Heart right ventricle (tissue), 16 donors: ENCODE results near the gene DCPS. TPM values are rescaled to one million over a fixed set of nuclear protein-coding genes. Genes with fewer than 3 reads are reported as not detected.

ENCODE experiments used
- ATAC-seq, 8 donors: fragments of 200-7000 bp; cut with Tn5 transposase; one replicate each; pipeline ENCODE4 v1.9.1; 2020; ENCODE audit warnings: mild to moderate bottlenecking in 8 of 8, moderate library complexity in 8 of 8, moderate number of reproducible peaks in 1 of 8
- DNase-seq, 2 donors: peaks; one replicate each; pipeline ENCODE4 v3.0.0-alpha.2; 2020
- H3K27ac ChIP-seq, 10 donors: fragments of 200-600 bp; sonication (generic) in 2 of 10; one replicate each; pipeline versions ENCODE4 v1.5.0 to v1.8.0; 2020 to 2022; ENCODE audit warnings: mild to moderate bottlenecking in 3 of 10
- H3K27me3 ChIP-seq, 7 donors: fragments of 200-600 bp; one replicate each; pipeline ENCODE4 v1.8.0; 2021 to 2022; ENCODE audit warnings: mild to moderate bottlenecking in 2 of 7
- H3K36me3 ChIP-seq, 9 donors: fragments of 200-600 bp; sonication (generic) in 1 of 9; one replicate each; pipeline versions ENCODE4 v1.5.0 to v1.8.0; 2020 to 2022; ENCODE audit warnings: mild to moderate bottlenecking in 2 of 9
- H3K4me1 ChIP-seq, 9 donors: fragments of 200-600 bp; sonication (generic) in 1 of 9; one replicate each; pipeline versions ENCODE4 v1.5.0 to v1.8.0; 2020 to 2022; ENCODE audit warnings: mild to moderate bottlenecking in 4 of 9
- H3K4me3 ChIP-seq, 10 donors: fragments of 200-600 bp; sonication (generic) in 2 of 10; one replicate each; pipeline versions ENCODE4 v1.5.0 to v1.8.0; 2020 to 2022; ENCODE audit warnings: mild to moderate bottlenecking in 7 of 10, moderate library complexity in 2 of 10
- H3K9me3 ChIP-seq, 11 donors: fragments of 200-600 bp in 10 of 11; sonication (generic) in 2 of 11; one replicate each; pipeline versions ENCODE4 v1.5.0 to v1.8.0; 2013 to 2022; ENCODE audit warnings: mild to moderate bottlenecking in 2 of 11, control low read depth in 1 of 11, moderate library complexity in 1 of 11
- WGBS, 2 donors: extraction: QIAGEN DNeasy Blood & Tissue Kit; methylation state at CpG; one replicate each; pipeline ENCODE4 v1.1.7; 2013; ENCODE audit warnings: inconsistent platforms in 1 of 2; 5-methylcytosine and 5-hydroxymethylcytosine counted together
- intact Hi-C, 10 donors: fragments of 100-400 bp; cut with DNase I; formaldehyde crosslinking; loops; one replicate each; pipeline versions ENCODE4 v1.11.1 to v1.14.2; 2022
- polyA plus RNA-seq, 2 donors: library from polyadenylated mRNA; stranded (reverse); fragments of 200-250 nt; gene quantifications; one replicate each; pipeline ENCODE4 v1.2.3, GENCODE V29; 2013
- total RNA-seq, 10 donors: library from RNA; stranded (reverse); fragmentation: NEBNext Ultra II Directional in 3 of 10; extraction: Animal tissue kit (Norgen Biotek cat#: 25700) in 3 of 10; gene quantifications; one replicate each; pipeline versions ENCODE4 v1.2.1 to v1.2.4, GENCODE V29; 2021 to 2023
- TF ChIP-seq, protein P1 (sequence below), 9 donors: fragments of 200-600 bp; sonication (generic) in 2 of 9; IDR thresholded peaks; one replicate each; pipeline versions ENCODE4 v1.5.0 to v1.8.0; 2021 to 2022; ENCODE audit warnings: antibody characterized with exemption in 9 of 9, mild to moderate bottlenecking in 5 of 9, moderate library complexity in 1 of 9
- donor health status: Arrhythmogenic right ventricular cardiomyopathy.
- donor health status: ischemic (EF 13 %, LVEDD 7.1; RV severe dilation, severe dysfunction).
- donor health status: healthy with polysubstance abuse.
- donor health status: DM: no; HTN: yes; CAD: no.
- donor health status: DM: no; HTN: no; CAD: no.
- donor health status: ischemic (EF 25% LVEDD 6.9; RV normal size, moderate dysfunction).
- donor health status: ischemic (EF 25% LVEDD 5.7; RV mildly dilated, moderate dysfunction).
- donor health status: healthy.
- donor health status: DM: yes; HTN: yes; CAD: no.
- donor health status: Ischemic cardiomyopathy.
- donor health status: ischemic (EF 35%, LVEDD 5.7; RV mildly dilated, moderate dysfunction).
- donor health status: nonischemic (EF 11% LVEDD 7.7; RV severe dilation, severe dysfunction).
- donor health status: DM: yes; HTN: yes; CAD: no.
- donor health status: PGD.
- donor health status: ischemic (EF 29% LVEDD 5.4; RV normal size, mild dysfunction).
- donor health status: nonischemic (EF 23%, LVEDD 6.1; RV moderate dilation, normal function).

The DCPS gene
- total and polyA plus RNA-seq, 12 donors = 6.5 to 17.3 (median 10.6) TPM

DNA sequence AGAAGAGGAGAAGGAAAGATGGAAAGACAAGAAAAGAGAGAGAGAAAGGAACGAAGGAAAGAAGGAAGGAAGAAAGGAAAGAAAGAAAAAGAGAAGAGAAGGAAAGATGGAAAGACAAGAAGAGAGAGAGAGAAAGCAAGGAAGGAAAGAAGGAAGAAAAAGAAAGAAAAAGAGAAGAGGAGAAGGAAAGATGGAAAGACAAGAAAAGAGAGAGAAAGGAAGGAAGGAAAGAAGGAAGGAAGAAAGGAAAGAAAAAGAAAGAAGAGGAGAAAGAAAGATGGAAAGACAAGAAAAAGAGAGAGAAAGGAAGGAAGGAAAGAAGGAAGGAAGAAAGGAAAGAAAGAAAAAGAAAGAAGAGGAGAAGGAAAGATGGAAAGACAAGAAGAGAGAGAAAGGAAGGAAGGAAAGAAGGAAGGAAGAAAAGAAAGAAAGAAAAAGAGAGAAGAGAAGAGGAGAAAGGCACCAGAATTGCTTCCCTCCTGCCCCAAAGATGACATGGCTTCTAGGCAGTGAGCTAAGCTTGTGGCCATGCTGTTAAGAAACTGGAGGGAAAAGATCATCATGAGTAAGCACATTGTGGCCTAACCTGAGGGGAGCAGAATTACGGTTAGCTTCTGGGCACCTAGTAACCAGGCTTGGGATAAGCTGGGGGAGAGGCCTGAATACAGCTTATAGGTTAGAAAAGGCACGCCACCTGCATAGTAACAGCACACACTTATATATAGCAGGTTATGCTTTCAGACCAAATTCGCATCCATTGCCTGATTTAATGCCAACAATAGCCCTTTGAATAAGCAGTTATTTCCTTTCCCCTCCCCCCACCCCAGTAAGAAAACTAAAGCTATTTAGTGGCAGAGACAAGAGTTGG lies 49.3 kb downstream of the DCPS start:
- peak overlapping the region in 1 of 10 donors; percentile 89 for H3K4me3 ChIP-seq
- peaks cover 40 to 93% (median 90%) of the 10 kb centered on the region in 9 donors for H3K4me1 ChIP-seq
- TF ChIP-seq, protein P1, sequence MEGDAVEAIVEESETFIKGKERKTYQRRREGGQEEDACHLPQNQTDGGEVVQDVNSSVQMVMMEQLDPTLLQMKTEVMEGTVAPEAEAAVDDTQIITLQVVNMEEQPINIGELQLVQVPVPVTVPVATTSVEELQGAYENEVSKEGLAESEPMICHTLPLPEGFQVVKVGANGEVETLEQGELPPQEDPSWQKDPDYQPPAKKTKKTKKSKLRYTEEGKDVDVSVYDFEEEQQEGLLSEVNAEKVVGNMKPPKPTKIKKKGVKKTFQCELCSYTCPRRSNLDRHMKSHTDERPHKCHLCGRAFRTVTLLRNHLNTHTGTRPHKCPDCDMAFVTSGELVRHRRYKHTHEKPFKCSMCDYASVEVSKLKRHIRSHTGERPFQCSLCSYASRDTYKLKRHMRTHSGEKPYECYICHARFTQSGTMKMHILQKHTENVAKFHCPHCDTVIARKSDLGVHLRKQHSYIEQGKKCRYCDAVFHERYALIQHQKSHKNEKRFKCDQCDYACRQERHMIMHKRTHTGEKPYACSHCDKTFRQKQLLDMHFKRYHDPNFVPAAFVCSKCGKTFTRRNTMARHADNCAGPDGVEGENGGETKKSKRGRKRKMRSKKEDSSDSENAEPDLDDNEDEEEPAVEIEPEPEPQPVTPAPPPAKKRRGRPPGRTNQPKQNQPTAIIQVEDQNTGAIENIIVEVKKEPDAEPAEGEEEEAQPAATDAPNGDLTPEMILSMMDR (IDR thresholded peaks at IDR 0.05) = no peak
- 74 to 85% methylated on average over 4 of the region's 4 CpGs for WGBS, 2 donors
- H3K9me3 ChIP-seq = no peaks in the 10 kb centered on the region
- intact Hi-C loops = loop anchor here in 4 of 10 donors (5.0 to 10.0 kb wide), 2 partner anchors 36 to 62 kb away; no protein-coding TSS in a partner anchor
- no peaks in the 10 kb centered on the region for H3K27me3 ChIP-seq
- ATAC-seq = no peak
- H3K27ac ChIP-seq = peak overlapping the region in 4 of 10 donors; percentile 43 to 94 (median 54)
- H3K36me3 ChIP-seq = no peaks in the 10 kb centered on the region
- no peak for DNase-seq

GRCh38 chr11:126354631-126355323 lies 50.9 kb downstream of the DCPS start:
- intact Hi-C loops = loop anchor here in 7 of 10 donors (2.0 to 10.0 kb wide), 8 partner anchors 36 to 63 kb away; no protein-coding TSS in a partner anchor
- no peak for DNase-seq
- H3K4me3 ChIP-seq = peak overlapping the region; percentile 36 to 97 (median 74)
- WGBS, 2 donors = 22% methylated on average over 15 of the region's 15 CpGs
- peak in 3 of 8 donors; percentile 0 to 3 (median 1) for ATAC-seq
- no peaks in the 10 kb centered on the region for H3K36me3 ChIP-seq
- H3K27me3 ChIP-seq = no peaks in the 10 kb centered on the region
- peak overlapping the region; percentile 68 to 96 (median 88) for H3K27ac ChIP-seq
- TF ChIP-seq, protein P1 (IDR thresholded peaks at IDR 0.05) = no peak
- H3K4me1 ChIP-seq = peaks cover 28 to 93% (median 91%) of the 10 kb centered on the region in 9 donors
- H3K9me3 ChIP-seq = no peaks in the 10 kb centered on the region

GRCh38 chr11:126355324-126355925 lies 51.6 kb downstream of the DCPS start, which contains the start of gene ST3GAL4:
TSS of gene ST3GAL4 (plus strand) at chr11:126355686. CDS start at chr11:126406156, 50,470 bp downstream.
- no peaks in the 10 kb centered on the region for H3K27me3 ChIP-seq
- peak within 1 kb of the TSS; percentile 36 to 97 (median 74) for H3K4me3 ChIP-seq
- peak; percentile 76 to 88 (median 84) for ATAC-seq
- no peaks in the 10 kb centered on the region for H3K9me3 ChIP-seq
- H3K36me3 ChIP-seq = no peaks in the 10 kb centered on the region
- intact Hi-C loops = loop anchor here in 7 of 10 donors (2.0 to 10.0 kb wide), 8 partner anchors 37 to 62 kb away; no protein-coding TSS in a partner anchor
- WGBS, 2 donors = 1% methylated on average over 54 to 71 of the region's 71 CpGs
- TF ChIP-seq, protein P1 (IDR thresholded peaks at IDR 0.05) = no peak
- H3K4me1 ChIP-seq = peaks cover 28 to 93% (median 89%) of the 10 kb centered on the region in 9 donors
- peak; percentile 87 to 91 for DNase-seq
- H3K27ac ChIP-seq = peak within 1 kb of the TSS; percentile 68 to 96 (median 88)
